ENCODE measurements around the gene B4GALNT2. TPM values are rescaled to one million over a fixed set of nuclear protein-coding genes. Genes with fewer than 3 reads are reported as not detected.

B4GALNT2 gene
- total and polyA plus RNA-seq, 2 donors (not counting 3 experiments of a cell fraction or from before 2014, with no cell fraction given) = 0.11 TPM; not detected in 1

DNA sequence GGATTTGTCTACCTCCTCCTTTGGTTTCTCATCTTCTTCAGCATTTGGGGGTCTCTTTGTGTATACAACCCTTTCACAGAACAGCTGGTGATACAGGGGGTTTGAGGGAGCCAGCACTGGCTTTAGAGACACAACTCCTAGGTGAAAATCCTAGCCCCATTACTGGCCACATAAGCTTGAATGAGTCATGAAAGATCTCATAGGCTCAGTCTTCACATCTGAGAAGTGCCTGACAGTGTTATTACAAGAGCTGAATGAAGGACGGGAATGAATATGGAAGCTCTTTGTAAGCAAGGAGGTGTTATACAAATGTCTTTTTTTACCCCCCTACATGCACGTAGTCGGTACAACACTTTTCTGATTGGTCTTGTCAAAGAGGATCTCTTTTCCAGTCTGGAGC is 1.7 kb upstream of the B4GALNT2 start:
- POLR2A ChIA-PET = no interaction called here
- no peak overlapping the region for H3K4me3 ChIP-seq (replicated peaks in 1 of 3; ENCODE audit: insufficient read depth in 1 of 3, low read depth in 1 of 3, low read length in 3 of 3)
- no peaks in the 10 kb centered on the region for H3K9me3 ChIP-seq (replicated peaks; ENCODE audit: control insufficient read depth, insufficient read depth, low read length)
- peaks cover 22 to 23% of the 10 kb centered on the region in 2 experiments for H3K27me3 ChIP-seq (ENCODE audit: control insufficient read depth in 2 of 2, insufficient read depth in 2 of 2, low read length in 2 of 2)
- no peak overlapping the region for H2AFZ ChIP-seq (ENCODE audit: low read depth, low read length)
- no TSS peak for BruUV-seq (replicated peaks)
- H3K4me1 ChIP-seq (ENCODE audit: control insufficient read depth, extremely low read depth, insufficient read depth, low read length) = peaks cover 7% of the 10 kb centered on the region
- intact Hi-C loops (cut with micrococcal nuclease) (no loop called here), dilution Hi-C loops (cut with MboI; ENCODE audit: extremely low pct_ligation_motif_present, low sequenced_read_pairs) (no loop called here)
- H3K79me2 ChIP-seq (ENCODE audit: control insufficient read depth, insufficient read depth, low read length) = no peaks in the 10 kb centered on the region
- H3K36me3 ChIP-seq (ENCODE audit: control insufficient read depth in 2 of 2, extremely low read depth in 1 of 2, insufficient read depth in 2 of 2, low read length in 2 of 2) = no peaks in the 10 kb centered on the region
- no peak overlapping the region for H3K9ac ChIP-seq (replicated peaks; ENCODE audit: extremely low read depth, insufficient read depth, low read length)
- no peak overlapping the region for H3K4me2 ChIP-seq (ENCODE audit: insufficient read depth, low read length)
- CTCF ChIA-PET = interaction anchor here (1.3 to 1.5 kb wide), 2 partner anchors 16 to 50 kb away, joined by 3 to 4 read pairs; no protein-coding TSS in a partner anchor
- TF ChIP-seq POLR2A (IDR thresholded peaks at IDR 0.05; ENCODE audit: low read depth, low read length) (no peak), FOS (IDR thresholded peaks at IDR 0.05; ENCODE audit: borderline replicate concordance, insufficient read depth, low read length) (no peak), MYC (IDR thresholded peaks at IDR 0.05; ENCODE audit: low read depth, low read length) (no peak), JUN (IDR thresholded peaks at IDR 0.05; ENCODE audit: borderline replicate concordance, insufficient read depth, insufficient read length, low read depth) (no peak), GATA2 (IDR thresholded peaks at IDR 0.05; ENCODE audit: insufficient read depth, insufficient read length, low read depth, low read length) (no peak), EZH2 (IDR thresholded peaks at IDR 0.05; ENCODE audit: borderline replicate concordance, low read depth, low read length, severe bottlenecking) (no peak), MAX (IDR thresholded peaks at IDR 0.05; ENCODE audit: insufficient read depth, insufficient read length) (no peak), POLR2AphosphoS5 (IDR thresholded peaks at IDR 0.05; ENCODE audit: insufficient read depth, low read depth, low read length) (no peak)
- TF ChIP-seq, protein P1, sequence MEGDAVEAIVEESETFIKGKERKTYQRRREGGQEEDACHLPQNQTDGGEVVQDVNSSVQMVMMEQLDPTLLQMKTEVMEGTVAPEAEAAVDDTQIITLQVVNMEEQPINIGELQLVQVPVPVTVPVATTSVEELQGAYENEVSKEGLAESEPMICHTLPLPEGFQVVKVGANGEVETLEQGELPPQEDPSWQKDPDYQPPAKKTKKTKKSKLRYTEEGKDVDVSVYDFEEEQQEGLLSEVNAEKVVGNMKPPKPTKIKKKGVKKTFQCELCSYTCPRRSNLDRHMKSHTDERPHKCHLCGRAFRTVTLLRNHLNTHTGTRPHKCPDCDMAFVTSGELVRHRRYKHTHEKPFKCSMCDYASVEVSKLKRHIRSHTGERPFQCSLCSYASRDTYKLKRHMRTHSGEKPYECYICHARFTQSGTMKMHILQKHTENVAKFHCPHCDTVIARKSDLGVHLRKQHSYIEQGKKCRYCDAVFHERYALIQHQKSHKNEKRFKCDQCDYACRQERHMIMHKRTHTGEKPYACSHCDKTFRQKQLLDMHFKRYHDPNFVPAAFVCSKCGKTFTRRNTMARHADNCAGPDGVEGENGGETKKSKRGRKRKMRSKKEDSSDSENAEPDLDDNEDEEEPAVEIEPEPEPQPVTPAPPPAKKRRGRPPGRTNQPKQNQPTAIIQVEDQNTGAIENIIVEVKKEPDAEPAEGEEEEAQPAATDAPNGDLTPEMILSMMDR (IDR thresholded peaks at IDR 0.05; ENCODE audit: extremely low read depth in 1 of 2, insufficient read depth in 1 of 2, low read depth in 1 of 2, low read length in 2 of 2) = no peak
- H3K9me1 ChIP-seq (replicated peaks; ENCODE audit: control insufficient read depth, extremely low read depth, insufficient read depth, low read length) = no peaks in the 10 kb centered on the region
- DNase-seq (ENCODE audit: low read depth, low spot score) (no peak), FAIRE-seq (no peak)
- no peak overlapping the region for H3K27ac ChIP-seq (ENCODE audit: insufficient read depth, low read depth, low read length)
- no peaks in the 10 kb centered on the region for H4K20me1 ChIP-seq (replicated peaks; ENCODE audit: control insufficient read depth, extremely low read depth, insufficient read depth, low read length)

Measured in endothelial cell of umbilical vein (primary cell).